Fibroblast of pulmonary artery (primary cell): ENCODE measurements around the gene RBM28.

ENCODE experiments used
- DNase-seq: peaks from one replicate; pipeline ENCODE4 v3.0.0-alpha.2; 2010; ENCODE audit warnings: low read depth
- H3K4me3 ChIP-seq: replicated peaks from 2 replicates; pipeline ENCODE4 v1.5.1; 2011; ENCODE audit warnings: low read depth, mild to moderate bottlenecking, control low read depth, low read length, moderate library complexity
- CTCF ChIP-seq: IDR thresholded peaks from 2 replicates; pipeline ENCODE4 v1.5.1; 2011; ENCODE audit warnings: mild to moderate bottlenecking, control low read depth, low read length, inconsistent platforms; ENCODE audit errors: missing control alignments

The RBM28 gene

GRCh38 chr7:128311013-128311412 is 32.7 kb downstream of the RBM28 start:
- no peak overlapping the region for H3K4me3 ChIP-seq
- TF ChIP-seq CTCF = no peak
- DNase-seq = no peak

- no peak for TF ChIP-seq CTCF
- no peak for DNase-seq
- H3K4me3 ChIP-seq = no peak overlapping the region
These were observed 33.2 kb downstream of the RBM28 start for GRCh38 chr7:128310499-128310898.

GRCh38 chr7:128309976-128310375 is 33.7 kb downstream of the RBM28 start:
- DNase-seq = no peak
- no peak for TF ChIP-seq CTCF
- no peak overlapping the region for H3K4me3 ChIP-seq

- H3K4me3 ChIP-seq = no peak overlapping the region
- no peak for TF ChIP-seq CTCF
- DNase-seq = no peak
These were observed 34.6 kb downstream of the RBM28 start for GRCh38 chr7:128309124-128309523.

GRCh38 chr7:128307061-128307460 is 36.6 kb downstream of the RBM28 start:
- H3K4me3 ChIP-seq = no peak overlapping the region
- no peak for TF ChIP-seq CTCF
- no peak for DNase-seq

- H3K4me3 ChIP-seq = no peak overlapping the region
- no peak for TF ChIP-seq CTCF
- DNase-seq = no peak
These were observed 39.5 kb downstream of the RBM28 start for GRCh38 chr7:128304212-128304611.

- DNase-seq = no peak
- no peak overlapping the region for H3K4me3 ChIP-seq
- no peak for TF ChIP-seq CTCF
These were observed 40.1 kb downstream of the RBM28 start for GRCh38 chr7:128303643-128304042.
